Kidney tubule cell (primary cell): Measurements from ENCODE around the gene AXIN2.

ENCODE experiments used
- DNase-seq: peaks from one replicate; pipeline ENCODE4 v3.0.0-alpha.2; 2018; ENCODE audit warnings: low spot score

Gene AXIN2

DNA sequence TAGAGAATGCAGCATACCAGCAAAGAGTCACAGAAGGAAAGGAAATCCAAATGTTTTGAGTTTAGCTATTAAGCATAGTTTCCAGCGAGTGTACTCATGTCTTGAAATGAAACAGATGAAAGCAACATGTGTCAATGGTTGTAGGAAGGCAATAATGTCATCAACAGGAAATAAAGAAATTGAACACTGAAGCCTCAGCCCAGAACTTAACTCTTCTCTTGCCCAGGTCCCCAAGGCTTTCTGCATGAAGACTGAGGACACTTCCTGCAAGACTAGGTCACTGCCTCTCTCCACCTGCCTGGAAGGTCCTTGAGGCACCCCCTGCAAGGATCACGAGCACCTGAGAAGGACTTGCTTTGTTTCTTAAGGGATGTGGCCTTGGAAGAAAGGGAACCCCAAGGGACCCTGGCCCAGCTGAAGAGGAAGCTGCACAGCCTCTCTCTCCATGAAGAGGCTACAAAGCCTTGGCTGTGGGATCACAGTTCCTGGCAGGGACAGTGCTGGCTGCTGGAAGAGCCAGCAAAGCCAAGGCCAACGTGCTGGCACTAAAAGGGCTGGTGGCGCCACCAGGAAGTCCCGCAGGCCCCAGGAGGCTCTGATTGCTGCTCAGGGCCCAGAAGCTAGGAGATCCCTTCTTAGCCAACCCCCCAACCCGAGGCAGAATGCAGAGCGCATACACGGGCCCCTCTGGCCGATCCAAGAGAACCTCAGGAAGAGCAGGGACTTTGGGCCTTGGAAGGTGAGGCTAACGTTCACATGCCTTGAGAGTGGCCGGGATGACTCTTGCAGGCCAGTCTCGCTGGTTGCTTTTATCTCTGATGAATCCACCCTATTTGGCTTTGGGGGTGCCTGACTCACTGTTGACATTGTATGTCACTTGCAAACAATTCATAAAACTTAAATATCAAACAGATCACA lies 23.4 kb upstream of the AXIN2 start:
- DNase-seq: no peak

DNA sequence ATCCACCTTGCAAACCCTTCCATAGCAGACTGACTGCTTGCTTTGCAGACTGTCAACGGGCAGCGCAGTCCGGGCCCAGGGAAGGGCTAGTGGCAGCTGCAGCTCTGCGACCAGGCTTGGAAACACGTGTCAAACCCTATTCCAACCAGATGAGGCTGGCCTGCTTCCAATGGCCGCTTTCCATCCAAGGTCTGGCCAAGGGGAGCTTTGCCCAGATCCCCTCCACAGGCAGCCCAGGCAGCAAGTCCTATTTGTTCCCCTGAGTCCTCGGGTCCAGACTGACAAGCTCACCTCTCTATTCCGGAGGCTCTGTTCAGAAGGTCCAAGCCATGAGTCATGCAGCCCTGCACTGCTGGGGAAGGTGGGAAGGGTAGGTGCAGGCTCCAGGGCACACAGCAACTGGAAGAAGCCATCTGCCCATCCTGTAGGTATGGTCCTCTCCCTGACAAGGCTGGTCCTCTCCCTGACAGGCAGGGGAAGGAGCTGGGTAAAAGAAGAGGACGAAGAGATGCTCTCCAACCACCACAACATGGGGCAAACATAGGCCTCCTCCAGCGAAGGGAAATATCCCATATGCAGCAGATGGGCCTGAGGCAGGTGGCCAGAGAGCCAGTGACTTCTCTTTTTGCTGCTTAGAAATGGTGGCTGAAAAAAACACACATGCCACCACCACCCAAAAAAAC lies 22.6 kb upstream of the AXIN2 start:
- no peak for DNase-seq

DNA sequence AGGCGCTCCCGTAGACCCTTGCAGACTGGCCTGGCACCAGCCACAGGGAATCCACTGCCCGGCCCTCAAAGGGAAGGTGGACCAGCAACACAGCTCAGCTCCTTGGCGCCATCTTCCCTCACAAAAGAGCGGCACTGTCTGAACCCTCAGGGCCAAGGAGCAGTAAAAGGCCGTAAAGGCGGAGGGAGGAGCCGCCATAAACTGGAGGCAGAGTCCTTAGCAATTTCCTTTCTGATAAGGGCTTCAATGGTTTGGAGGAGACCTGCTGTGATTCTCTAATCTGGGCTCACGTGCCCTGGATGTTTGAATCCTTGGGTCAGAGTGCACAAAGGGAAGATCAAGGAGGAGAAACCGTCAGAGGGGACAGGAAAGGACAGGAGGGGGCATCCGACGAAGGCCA lies 15.5 kb upstream of the AXIN2 start:
- no peak for DNase-seq

DNA sequence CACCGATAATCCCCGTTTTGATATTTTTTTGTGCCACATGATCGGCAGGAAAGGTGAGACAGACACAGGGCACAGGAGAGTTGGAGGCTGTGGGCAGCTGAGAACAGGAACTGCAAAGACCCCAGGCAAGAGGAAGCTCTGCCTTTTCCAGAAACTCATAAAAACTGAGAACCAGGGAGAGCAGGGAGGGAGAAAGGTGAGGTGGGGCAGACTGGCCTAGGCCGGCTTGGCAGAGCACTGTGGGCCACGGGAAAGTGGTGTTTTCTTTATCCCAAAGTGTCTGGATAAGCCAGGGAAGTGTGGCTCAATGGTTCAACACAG lies 11.8 kb upstream of the AXIN2 start:
- DNase-seq: no peak

DNA sequence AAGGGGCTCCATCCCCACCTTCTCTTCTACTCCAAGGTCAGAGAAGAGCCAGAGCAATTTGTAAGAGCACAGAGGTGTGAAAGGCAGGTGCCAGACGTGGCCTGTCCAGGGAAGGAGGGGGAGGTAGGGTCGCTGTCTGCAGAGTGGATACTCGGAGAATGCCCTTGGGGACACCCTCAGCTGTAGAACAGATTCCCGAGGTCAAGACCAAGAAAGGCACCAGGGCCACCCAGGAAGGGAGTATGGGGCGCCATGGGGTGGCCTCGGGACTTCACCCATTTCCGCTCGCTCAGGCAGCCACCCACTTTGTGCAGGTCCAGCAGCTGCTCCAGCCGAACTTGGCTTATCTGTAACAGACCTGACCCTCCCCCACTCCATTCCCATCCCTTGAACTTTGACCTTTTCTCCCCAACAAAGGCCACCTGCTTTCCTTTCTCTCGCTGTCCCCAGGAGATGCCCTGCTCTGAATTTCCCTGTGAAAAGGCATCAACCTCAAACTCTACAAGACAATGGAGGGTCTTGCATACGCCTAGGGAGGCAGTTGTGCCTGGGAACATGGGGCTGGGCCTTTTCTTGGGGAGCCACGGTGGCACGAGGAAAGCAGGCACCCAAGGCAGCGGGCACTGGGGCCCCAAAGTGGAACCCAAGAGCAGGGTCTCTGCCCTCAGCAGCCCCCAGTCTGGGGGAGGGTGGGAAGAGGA lies 11.3 kb upstream of the AXIN2 start:
- DNase-seq: no peak

DNA sequence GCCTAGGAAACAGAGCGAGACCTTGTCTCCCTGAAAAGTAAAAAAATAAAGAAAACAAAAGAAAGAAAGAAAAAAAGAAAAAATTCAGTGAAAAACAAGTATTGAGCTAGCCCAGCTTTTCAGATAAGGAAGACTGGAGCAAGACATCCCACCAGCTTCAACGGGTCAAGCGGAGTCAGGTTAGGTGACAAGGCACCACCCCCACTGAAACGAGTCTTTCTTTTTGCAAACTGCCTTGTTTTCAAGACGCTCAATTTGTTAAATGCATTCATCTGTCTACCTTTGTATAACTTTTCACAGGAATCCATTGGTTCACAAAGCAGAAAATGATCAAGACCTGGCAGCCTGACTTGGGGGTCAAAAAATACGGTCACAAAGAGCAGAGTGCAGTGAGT lies 10.7 kb upstream of the AXIN2 start:
- DNase-seq: no peak

DNA sequence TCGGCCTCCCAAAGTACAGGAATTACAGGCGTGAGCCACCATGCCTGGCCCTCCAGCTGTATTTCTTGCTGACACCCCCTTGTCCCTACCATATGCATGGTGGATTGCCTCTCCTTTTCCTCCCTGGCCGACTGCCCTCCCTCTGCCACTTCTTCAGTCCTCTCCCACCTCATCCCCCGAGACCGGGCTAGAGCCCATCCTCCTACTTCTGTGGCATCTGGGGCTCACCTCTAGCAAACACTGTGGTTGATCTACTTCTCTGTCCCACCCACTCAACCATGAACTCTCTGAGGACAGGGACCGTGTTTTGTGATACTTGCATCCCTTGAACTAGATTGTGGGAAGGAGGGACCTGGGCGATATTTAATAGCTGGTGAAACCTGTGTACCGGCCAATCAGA lies 7.5 kb upstream of the AXIN2 start:
- no peak for DNase-seq

- no peak for DNase-seq
Observed at GRCh38 chr17:65567566-65567965, 6.1 kb upstream of the AXIN2 start.

GRCh38 chr17:65565559-65565958 lies 4.1 kb upstream of the AXIN2 start:
- DNase-seq: no peak

DNA sequence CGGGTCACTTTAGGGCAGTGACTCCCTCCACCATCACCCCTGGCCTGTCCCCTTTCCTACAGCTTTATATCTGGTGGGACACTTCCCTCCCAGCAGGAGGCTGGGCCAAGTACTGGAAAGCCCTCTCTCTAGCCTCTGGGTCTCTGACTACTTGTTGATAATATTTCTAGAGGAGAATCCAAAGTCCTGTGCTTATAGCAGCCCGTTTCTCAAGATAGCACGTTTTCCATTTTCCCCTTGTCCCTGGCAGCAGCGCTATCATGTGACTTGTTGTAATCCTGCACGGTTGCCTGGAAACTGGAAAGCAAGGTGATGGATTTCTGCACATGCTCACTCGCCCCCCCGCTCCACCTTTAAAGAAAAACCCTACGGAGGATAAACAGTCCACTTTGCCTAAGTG lies 3.3 kb upstream of the AXIN2 start:
- peak; percentile 42 for DNase-seq

- no peak for DNase-seq
Observed at GRCh38 chr17:65562206-65562531, 721 bp upstream of the AXIN2 start.

DNA sequence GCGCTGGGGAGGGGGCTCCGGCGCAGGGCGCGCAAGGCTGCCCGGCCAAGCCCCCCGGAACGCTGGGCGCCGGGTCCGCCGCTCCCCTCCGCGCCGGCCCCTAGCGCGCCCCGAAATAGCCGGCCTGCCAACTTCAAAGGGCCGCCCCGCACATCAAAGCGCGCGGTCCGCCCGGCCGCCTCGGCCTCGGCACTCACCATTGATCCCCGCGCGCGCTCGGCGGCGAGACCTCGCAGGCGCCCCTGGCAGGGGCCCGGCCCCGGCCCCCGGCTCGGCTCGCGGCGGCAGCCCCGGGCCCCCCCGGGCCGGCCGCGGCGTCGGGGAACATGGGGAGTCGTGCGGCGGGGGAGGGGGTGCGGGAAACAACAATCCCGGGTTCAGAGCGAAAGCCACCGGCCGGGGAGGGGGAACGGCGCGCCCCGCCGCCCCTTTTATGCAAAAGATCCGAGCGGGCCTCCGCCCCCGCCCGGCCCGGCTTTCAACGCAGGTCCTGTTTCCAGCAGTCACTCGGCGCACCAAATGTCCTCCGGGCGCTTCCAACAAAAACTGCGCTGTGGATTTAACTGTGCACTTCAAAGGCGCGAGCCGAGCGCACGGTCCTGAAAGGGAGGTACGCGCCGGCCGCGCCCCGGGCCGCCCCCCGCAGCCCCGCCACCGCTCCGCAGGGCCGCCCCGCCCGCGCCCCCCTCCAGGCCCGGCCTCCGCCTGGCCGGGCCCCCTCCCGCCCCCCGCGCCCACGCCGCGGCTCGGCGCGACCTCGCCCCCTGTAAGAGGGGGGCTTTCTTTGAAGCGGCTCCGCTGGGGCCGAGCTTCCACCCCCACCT lies 608 bp downstream of the AXIN2 start:
- peak; percentile 82 for DNase-seq

- DNase-seq: no peak
Observed at GRCh38 chr17:65559804-65560627, 1.4 kb downstream of the AXIN2 start.

GRCh38 chr17:65559461-65559803 lies 2.0 kb downstream of the AXIN2 start:
- DNase-seq: no peak

GRCh38 chr17:65558683-65559460 lies 2.6 kb downstream of the AXIN2 start:
- no peak for DNase-seq

DNA sequence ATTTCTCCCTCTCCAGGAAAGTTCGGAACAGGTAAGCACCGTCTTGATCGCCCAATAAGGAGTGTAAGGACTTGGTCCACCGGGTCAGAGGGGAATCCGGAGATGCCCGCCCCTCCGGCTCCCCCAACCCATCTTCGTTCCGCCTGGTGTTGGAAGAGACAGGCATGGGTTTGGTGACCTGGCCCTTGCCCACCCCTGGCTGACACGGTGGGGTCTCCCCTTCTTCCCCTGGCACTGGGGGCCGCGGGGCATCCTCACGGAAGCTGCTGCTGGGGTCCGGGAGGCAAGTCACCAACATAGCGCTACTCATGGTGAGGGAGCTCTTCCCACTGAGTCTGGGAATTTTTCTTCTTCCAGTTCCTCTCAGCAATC lies 3.2 kb downstream of the AXIN2 start:
- DNase-seq: no peak

DNA sequence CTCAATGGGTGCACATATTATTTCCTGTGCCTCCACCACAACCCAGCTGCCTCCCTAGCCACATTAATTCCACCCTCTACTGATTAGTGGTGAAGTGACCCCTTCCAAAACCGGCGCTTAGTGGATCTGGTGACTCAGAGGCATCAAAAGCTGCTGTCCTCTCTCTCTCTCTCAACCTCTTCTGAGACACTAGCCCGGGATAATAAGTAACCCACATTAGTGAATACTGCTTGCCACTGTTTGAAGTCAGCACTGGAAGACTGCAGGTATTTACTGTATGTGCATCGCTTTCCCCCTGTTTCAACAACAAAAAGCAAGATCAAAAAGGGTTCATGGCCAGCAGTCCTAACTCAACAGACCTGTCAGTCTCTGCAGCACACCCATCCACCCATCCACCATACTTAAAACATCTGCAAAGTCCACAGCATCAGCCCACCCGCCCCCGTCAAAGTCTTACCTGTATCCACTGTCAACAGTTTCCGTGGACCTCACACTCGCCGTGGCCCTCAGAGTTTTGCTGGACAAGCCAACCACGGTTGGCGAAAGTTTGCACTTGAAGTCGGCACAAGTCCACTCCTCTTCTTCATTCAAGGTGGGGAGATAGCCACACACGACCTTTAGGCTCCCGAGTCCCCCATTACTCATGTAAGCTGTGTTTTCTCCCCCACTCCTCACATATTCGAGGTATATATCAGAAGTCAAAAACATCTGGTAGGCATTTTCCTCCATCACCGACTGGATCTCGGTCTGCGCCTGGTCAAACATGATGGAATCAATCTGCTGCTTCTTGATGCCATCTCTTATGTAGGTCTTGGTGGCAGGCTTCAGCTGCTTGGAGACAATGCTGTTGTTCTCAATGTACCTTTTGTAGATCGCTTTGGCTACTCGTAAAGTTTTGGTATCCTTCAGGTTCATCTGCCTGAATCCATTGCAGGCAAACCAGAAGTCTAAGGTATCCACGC lies 3.8 kb downstream of the AXIN2 start:
- DNase-seq: peak; percentile 94

GRCh38 chr17:65556910-65557348 lies 4.5 kb downstream of the AXIN2 start:
- DNase-seq: no peak
